Transverse colon (tissue), 4 donors: Measurements from ENCODE around the gene ERF. TPM values are rescaled to one million over a fixed set of nuclear protein-coding genes. Genes with fewer than 3 reads are reported as not detected.

Experiments
- DNase-seq: peaks from one replicate; pipeline ENCODE4 v3.0.0-alpha.2; 2019
- H3K27ac ChIP-seq, 4 donors: fragments of 200-600 bp; sonication (generic); 2 replicates each; pipeline ENCODE4 v1.5.1; 2016 to 2018; ENCODE audit warnings: inconsistent platforms in 4 of 4
- H3K27me3 ChIP-seq: fragments of 200-600 bp; sonication (generic); 2 replicates; pipeline ENCODE4 v1.5.1; 2017; ENCODE audit warnings: inconsistent platforms
- H3K36me3 ChIP-seq, 4 donors: fragments of 200-600 bp; sonication (generic); 2 replicates each; pipeline ENCODE4 v1.5.1; 2017 to 2019; ENCODE audit warnings: inconsistent platforms in 4 of 4
- H3K4me1 ChIP-seq, 4 donors: fragments of 200-600 bp; sonication (generic); 2 replicates each; pipeline ENCODE4 v1.5.1; 2017 to 2020; ENCODE audit warnings: inconsistent platforms in 4 of 4
- H3K4me3 ChIP-seq, 4 donors: fragments of 200-600 bp; sonication (generic); 1 replicate in 1 of 4; 2 replicates in 3 of 4; pipeline versions ENCODE4 v1.5.1 to v1.6.1; 2017 to 2019; ENCODE audit warnings: inconsistent platforms in 4 of 4
- H3K9me3 ChIP-seq, 2 donors: fragments of 200-600 bp; sonication (generic); 2 replicates each; pipeline ENCODE4 v1.5.1; 2017 to 2019; ENCODE audit warnings: inconsistent platforms in 2 of 2
- EP300 ChIP-seq: sonication (generic); formaldehyde crosslinking; IDR thresholded peaks from one replicate; pipeline ENCODE4 v1.6.1; 2017; ENCODE audit warnings: antibody characterized with exemption, low read depth
- POLR2A ChIP-seq: fragments of 450-650 bp; IDR thresholded peaks from one replicate; pipeline ENCODE4 v1.6.1; 2016; ENCODE audit warnings: antibody characterized with exemption, mild to moderate bottlenecking, moderate library complexity
- POLR2AphosphoS5 ChIP-seq, 3 donors: sonication (generic); formaldehyde crosslinking; IDR thresholded peaks; one replicate each; pipeline ENCODE4 v1.6.1; 2016; ENCODE audit warnings: antibody characterized with exemption in 3 of 3
- WGBS, 2 donors: methylation state at CpG; one replicate each; pipeline ENCODE4 v1.1.5; 2018; ENCODE audit warnings: low coverage in 1 of 2; 5-methylcytosine and 5-hydroxymethylcytosine counted together
- in situ Hi-C, 4 donors: fragments of 200-750 bp; cut with MboI; loops; one replicate each; pipeline versions ENCODE4 v1.15.0 to v1.15.1; 2017; ENCODE audit warnings: low sequenced_read_pairs in 3 of 4, low pct_ligation_motif_present in 1 of 4, low pct_unique_long_range_greater_than_20kb in 1 of 4
- intact Hi-C: fragments of 100-400 bp; cut with DNase I; formaldehyde crosslinking; loops from one replicate; pipeline ENCODE4 v1.15.1; 2023; ENCODE audit warnings: low total_unique reads
- total RNA-seq, 4 donors: library from RNA; depleted of rRNA; stranded (reverse); fragments of >200 nt; gene quantifications; one replicate each; pipeline ENCODE4 v1.1.0, GENCODE V29; 2016
- TF ChIP-seq, protein P1 (sequence below), 5 experiments: fragments of 200-600 bp in 3 of 5; fragments of 450-650 bp in 2 of 5; sonication (generic) in 3 of 5; IDR thresholded peaks; 1 replicate in 2 of 5; 2 replicates in 3 of 5; pipeline ENCODE4 v1.5.1; 2016 to 2017; ENCODE audit warnings: antibody characterized with exemption in 5 of 5, inconsistent platforms in 3 of 5, mild to moderate bottlenecking in 2 of 5, moderate library complexity in 1 of 5

ERF gene
- total RNA-seq, 4 donors from 2014 or later, result 20.9 to 67.3 (median 30.5) TPM

DNA sequence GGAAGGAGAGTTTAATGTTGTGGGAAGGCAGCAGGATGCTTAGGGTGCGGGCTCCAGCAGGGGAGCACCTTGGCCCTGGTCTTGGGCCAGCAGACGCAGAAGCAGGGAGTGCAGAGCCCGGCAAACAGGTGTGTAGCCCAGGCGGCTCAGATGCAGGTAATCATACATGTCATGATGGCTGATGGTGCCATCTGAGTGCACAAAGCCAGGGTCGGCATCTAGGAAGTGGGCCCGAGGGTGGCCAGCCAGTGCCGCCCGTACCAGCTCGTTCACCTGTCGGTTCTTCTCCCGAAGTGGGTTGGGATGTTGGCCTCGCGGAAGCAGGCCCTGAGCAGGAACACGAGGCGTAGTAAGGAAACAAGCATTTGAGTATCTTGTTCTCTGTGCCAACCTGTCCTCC lies 42.1 kb upstream of the ERF start:
- TF ChIP-seq POLR2A (no peak), POLR2AphosphoS5 (IDR thresholded peaks at IDR 0.05) (no peak), EP300 (no peak)
- TF ChIP-seq, protein P1, sequence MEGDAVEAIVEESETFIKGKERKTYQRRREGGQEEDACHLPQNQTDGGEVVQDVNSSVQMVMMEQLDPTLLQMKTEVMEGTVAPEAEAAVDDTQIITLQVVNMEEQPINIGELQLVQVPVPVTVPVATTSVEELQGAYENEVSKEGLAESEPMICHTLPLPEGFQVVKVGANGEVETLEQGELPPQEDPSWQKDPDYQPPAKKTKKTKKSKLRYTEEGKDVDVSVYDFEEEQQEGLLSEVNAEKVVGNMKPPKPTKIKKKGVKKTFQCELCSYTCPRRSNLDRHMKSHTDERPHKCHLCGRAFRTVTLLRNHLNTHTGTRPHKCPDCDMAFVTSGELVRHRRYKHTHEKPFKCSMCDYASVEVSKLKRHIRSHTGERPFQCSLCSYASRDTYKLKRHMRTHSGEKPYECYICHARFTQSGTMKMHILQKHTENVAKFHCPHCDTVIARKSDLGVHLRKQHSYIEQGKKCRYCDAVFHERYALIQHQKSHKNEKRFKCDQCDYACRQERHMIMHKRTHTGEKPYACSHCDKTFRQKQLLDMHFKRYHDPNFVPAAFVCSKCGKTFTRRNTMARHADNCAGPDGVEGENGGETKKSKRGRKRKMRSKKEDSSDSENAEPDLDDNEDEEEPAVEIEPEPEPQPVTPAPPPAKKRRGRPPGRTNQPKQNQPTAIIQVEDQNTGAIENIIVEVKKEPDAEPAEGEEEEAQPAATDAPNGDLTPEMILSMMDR (IDR thresholded peaks at IDR 0.05), result no peak
- Histone ChIP-seq H3K36me3 (peaks cover 0 to 17% (median 0%) of the 10 kb centered on the region in 4 donors), H3K9me3 (no peaks in the 10 kb centered on the region), H3K27me3 (no peaks in the 10 kb centered on the region), H3K27ac (no peak overlapping the region), H3K4me1 (peaks cover 0 to 12% (median 9%) of the 10 kb centered on the region in 4 donors), H3K4me3 (no peak overlapping the region)
- in situ Hi-C loops, result loop anchor here in 2 of 4 donors (10.0 kb wide), 1 partner anchor 162 kb away; the partner anchor contains the start of gene POU2F2 (in 2 of the 2)
- no peak for DNase-seq
- intact Hi-C loops, result no loop called here
- WGBS, 2 donors, result 94% methylated on average over 15 of the region's 15 CpGs; no CpG with 5 or more reads in 1 of the 2 donors

DNA sequence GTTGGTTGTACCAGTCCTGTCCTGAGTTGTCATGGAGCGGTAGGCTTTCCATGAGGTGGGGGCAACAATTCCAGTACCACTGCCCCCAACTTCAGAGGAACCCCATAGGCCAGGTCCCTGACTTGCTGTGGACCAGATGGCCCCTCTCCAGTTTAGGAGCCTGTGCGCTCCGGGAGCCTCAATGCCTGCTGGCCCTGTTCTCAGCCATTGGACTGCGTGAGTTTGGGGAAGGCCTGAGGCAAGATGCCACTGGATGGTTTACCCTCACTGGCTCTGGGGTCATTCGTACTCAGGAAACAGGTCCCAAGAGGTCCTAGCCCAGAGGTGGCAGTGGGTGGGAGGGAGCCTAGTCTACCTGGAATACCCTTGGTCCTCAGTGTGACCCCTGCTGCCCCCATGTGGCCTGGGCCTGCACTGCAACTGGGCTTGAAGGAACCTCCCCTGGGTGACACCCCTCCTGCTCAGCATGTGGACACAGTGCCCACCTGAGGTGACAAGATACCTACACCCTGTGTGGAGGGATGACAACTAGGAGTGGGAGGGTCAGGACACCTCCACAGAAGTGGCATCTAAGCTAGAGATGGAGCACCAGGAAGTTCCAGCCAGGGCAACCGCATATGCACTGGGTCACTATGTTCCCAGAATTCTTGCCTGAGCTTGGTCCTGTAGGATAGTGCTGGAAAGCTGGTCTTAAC lies 41.0 kb upstream of the ERF start:
- TF ChIP-seq, protein P1 (IDR thresholded peaks at IDR 0.05), result peak; percentile 93 to 97 (median 95)
- TF ChIP-seq POLR2A, result no peak
- TF ChIP-seq POLR2AphosphoS5 (IDR thresholded peaks at IDR 0.05), result peak in 1 of 3 donors; percentile 17
- H3K27me3 ChIP-seq, result no peaks in the 10 kb centered on the region
- whole genome bisulfite sequencing, 2 donors, result 83% methylated on average over 6 of the region's 6 CpGs; no CpG with 5 or more reads in 1 of the 2 donors
- H3K4me3 ChIP-seq, result no peak overlapping the region
- intact Hi-C loops (no loop called here), in situ Hi-C loops (loop anchor here in 2 of 4 donors (10.0 kb wide), 1 partner anchor 161 kb away; the partner anchor contains the start of gene POU2F2 (in 2 of the 2))
- H3K4me1 ChIP-seq, result peaks cover 0 to 15% (median 9%) of the 10 kb centered on the region in 4 donors
- H3K27ac ChIP-seq, result peak overlapping the region in 1 of 4 donors; percentile 26
- H3K9me3 ChIP-seq, result no peaks in the 10 kb centered on the region
- DNase-seq, result peak; percentile 89
- peaks cover 0 to 17% (median 0%) of the 10 kb centered on the region in 4 donors for H3K36me3 ChIP-seq

DNA sequence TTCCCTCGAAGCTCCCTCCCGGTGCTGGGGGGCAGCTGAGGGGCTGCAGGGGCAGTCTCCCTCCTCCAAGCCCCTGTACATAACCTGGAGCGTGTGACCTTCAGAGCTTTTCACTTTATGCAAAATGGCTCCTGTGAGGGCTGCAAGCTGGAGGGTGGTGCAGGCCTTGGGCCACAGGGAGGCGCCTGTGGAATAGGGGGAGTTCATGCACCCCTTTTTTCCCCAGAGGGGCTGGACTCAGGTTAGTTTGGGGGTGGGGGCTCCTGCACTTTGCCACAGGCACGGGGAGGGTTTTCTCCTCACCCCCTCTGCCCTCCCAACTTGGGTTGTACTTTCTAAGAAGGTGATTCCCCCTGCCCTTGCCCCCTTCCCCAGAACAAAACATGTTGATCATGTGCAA lies 40.4 kb upstream of the ERF start:
- TF ChIP-seq EP300, result no peak
- no peak for TF ChIP-seq POLR2AphosphoS5 (IDR thresholded peaks at IDR 0.05)
- TF ChIP-seq, protein P1 (IDR thresholded peaks at IDR 0.05), result no peak
- no peak for TF ChIP-seq POLR2A
- peaks cover 0 to 21% (median 0%) of the 10 kb centered on the region in 4 donors for H3K36me3 ChIP-seq

DNA sequence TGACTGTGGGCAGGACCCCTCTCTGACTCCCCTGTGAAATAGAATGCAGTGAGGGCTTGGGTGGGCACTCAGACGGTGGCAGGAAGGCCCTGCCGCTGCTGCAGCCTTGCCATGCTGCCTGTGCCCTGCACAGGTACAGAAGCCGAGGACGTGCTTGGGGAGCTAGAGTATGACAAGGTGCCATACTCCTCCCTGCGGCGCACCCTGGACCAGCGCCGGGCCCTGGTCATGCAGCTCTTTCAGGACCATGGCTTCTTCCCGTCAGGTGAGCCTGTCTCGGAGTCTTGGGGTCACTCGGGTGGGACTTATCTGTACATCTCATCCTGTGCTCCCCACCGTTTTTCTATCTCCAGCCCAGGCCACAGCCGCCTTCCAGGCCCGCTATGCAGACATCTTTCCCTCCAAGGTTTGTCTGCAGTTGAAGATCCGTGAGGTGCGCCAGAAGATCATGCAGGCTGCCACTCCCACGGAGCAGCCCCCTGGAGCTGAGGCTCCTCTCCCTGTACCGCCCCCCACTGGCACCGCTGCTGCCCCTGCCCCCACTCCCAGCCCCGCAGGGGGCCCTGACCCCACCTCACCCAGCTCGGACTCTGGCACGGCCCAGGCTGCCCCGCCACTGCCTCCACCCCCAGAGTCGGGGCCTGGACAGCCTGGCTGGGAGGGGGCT lies 39.7 kb upstream of the ERF start:
- WGBS, 2 donors, result 90 to 91% methylated on average over 5 to 22 of the region's 24 CpGs
- intact Hi-C loops (no loop called here), in situ Hi-C loops (loop anchor here in 2 of 4 donors (10.0 kb wide), 1 partner anchor 160 kb away; the partner anchor contains the start of gene POU2F2 (in 2 of the 2))
- Histone ChIP-seq H3K4me3 (no peak overlapping the region), H3K27me3 (no peaks in the 10 kb centered on the region), H3K9me3 (no peaks in the 10 kb centered on the region), H3K27ac (no peak overlapping the region), H3K36me3 (peaks cover 0 to 25% (median 0%) of the 10 kb centered on the region in 4 donors), H3K4me1 (peaks cover 0 to 17% (median 9%) of the 10 kb centered on the region in 4 donors)
- no peak for TF ChIP-seq POLR2A
- TF ChIP-seq, protein P1 (IDR thresholded peaks at IDR 0.05), result no peak
- no peak for TF ChIP-seq EP300
- no peak for TF ChIP-seq POLR2AphosphoS5 (IDR thresholded peaks at IDR 0.05)
- DNase-seq, result no peak

More for the DNA sequence above, 40.4 kb upstream of the ERF start:
- peaks cover 0 to 17% (median 9%) of the 10 kb centered on the region in 4 donors for H3K4me1 ChIP-seq
- in situ Hi-C loops, result loop anchor here in 2 of 4 donors (10.0 kb wide), 1 partner anchor 161 kb away; the partner anchor contains the start of gene POU2F2 (in 2 of the 2)
- H3K27me3 ChIP-seq, result no peaks in the 10 kb centered on the region
- no peak overlapping the region for H3K27ac ChIP-seq
- intact Hi-C loops, result no loop called here
- H3K9me3 ChIP-seq, result no peaks in the 10 kb centered on the region
- no peak for DNase-seq
- H3K4me3 ChIP-seq, result no peak overlapping the region
- WGBS, 2 donors, result 72 to 100% methylated on average over 1 to 5 of the region's 5 CpGs
